RWPE2 (cell line): ENCODE results near the gene DNAJB1.

Source experiments
- ATAC-seq: fragments of 200-7000 bp; cut with Tn5 transposase; 3 replicates; pipeline ENCODE4 v1.9.1; 2021; ENCODE audit warnings: low read depth
- DNase-seq: peaks from one replicate; pipeline ENCODE4 v3.0.0-alpha.2; 2020; ENCODE audit warnings: low spot score
- H3K27ac ChIP-seq: fragments of 450-650 bp; 2 replicates; pipeline ENCODE4 v1.5.1; 2017; ENCODE audit warnings: mild to moderate bottlenecking; ENCODE audit not compliant: poor library complexity, severe bottlenecking
- H3K27me3 ChIP-seq: fragments of 250-450 bp; sonication (Bioruptor Pico); 2 replicates; pipeline ENCODE4 v1.5.1; 2021; ENCODE audit warnings: mild to moderate bottlenecking, moderate library complexity; ENCODE audit not compliant: insufficient read depth, poor library complexity, severe bottlenecking
- H3K36me3 ChIP-seq: fragments of 250-450 bp; sonication (Bioruptor Pico); 2 replicates; pipeline ENCODE4 v1.5.1; 2020; ENCODE audit warnings: low read depth, mild to moderate bottlenecking, moderate library complexity
- H3K4me1 ChIP-seq: fragments of 250-450 bp; sonication (Bioruptor Pico); 2 replicates; pipeline ENCODE4 v1.5.1; 2021; ENCODE audit warnings: mild to moderate bottlenecking, moderate library complexity; ENCODE audit not compliant: insufficient read depth, poor library complexity, severe bottlenecking
- H3K4me3 ChIP-seq: fragments of 250-450 bp; sonication (Bioruptor Pico); 2 replicates; pipeline ENCODE4 v1.5.1; 2021; ENCODE audit warnings: mild to moderate bottlenecking, moderate library complexity; ENCODE audit not compliant: severe bottlenecking
- H3K9me3 ChIP-seq: fragments of 250-450 bp; sonication (Bioruptor Pico); 2 replicates; pipeline ENCODE4 v1.5.1; 2021; ENCODE audit warnings: mild to moderate bottlenecking, moderate library complexity; ENCODE audit not compliant: severe bottlenecking
- TF ChIP-seq, protein P1 (sequence below): fragments of 450-650 bp; IDR thresholded peaks from one replicate; pipeline ENCODE4 v1.5.1; 2017; ENCODE audit warnings: mild to moderate bottlenecking, moderate library complexity; ENCODE audit not compliant: poor library complexity, severe bottlenecking

Gene DNAJB1

DNA sequence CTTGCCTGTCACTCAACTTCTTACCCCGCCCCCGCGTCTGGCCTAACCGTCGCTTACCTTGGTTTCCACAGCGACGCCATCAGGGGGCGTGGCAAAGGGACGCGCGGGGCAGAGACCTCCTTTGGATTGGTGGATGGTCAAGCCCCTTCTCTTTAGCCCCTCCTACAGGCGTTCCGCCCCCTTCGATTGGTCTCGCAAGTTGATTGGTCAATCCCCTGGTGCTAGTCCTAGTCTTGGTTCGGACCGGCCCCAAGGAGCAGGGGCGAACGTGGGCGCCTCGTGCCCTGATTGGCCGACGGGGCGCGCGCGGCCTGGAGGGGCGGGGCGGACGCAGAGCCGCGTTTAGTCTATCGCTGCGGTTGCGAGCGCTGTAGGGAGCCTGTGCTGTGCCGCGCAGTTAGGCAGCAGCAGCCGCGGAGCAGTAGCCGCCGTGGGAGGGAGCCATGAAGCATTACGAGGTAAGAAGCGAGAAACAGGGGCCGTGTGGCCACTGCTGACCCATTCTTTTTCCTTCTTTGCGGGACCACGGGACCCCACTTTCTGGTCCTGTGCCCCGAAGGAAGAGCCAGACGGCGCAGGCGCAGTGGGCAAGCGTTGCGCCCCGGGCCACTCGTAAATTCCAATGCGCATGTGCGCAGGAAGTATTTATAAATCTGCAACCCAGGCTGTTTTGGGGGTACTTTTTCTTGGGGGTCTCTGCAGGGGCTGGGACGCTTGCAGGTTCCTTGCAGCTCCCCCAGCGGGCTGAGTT is 11.2 kb upstream of the DNAJB1 start, which contains the start of gene TECR:
TSS of gene TECR (plus strand) at position 341 of the 751 bp plus-strand sequence. CDS start at position 444, 103 bp downstream.
- peak within 1 kb of the TSS; percentile 98 for H3K27ac ChIP-seq

GRCh38 chr19:14528419-14529253 is 10.4 kb upstream of the DNAJB1 start:
- Histone ChIP-seq H3K4me3 (peak overlapping the region; percentile 60), H3K4me1 (peaks cover 33% of the 10 kb centered on the region), H3K27ac (peak overlapping the region; percentile 98), H3K9me3 (no peaks in the 10 kb centered on the region), H3K27me3 (no peaks in the 10 kb centered on the region), H3K36me3 (peaks cover 9% of the 10 kb centered on the region)
- TF ChIP-seq, protein P1, sequence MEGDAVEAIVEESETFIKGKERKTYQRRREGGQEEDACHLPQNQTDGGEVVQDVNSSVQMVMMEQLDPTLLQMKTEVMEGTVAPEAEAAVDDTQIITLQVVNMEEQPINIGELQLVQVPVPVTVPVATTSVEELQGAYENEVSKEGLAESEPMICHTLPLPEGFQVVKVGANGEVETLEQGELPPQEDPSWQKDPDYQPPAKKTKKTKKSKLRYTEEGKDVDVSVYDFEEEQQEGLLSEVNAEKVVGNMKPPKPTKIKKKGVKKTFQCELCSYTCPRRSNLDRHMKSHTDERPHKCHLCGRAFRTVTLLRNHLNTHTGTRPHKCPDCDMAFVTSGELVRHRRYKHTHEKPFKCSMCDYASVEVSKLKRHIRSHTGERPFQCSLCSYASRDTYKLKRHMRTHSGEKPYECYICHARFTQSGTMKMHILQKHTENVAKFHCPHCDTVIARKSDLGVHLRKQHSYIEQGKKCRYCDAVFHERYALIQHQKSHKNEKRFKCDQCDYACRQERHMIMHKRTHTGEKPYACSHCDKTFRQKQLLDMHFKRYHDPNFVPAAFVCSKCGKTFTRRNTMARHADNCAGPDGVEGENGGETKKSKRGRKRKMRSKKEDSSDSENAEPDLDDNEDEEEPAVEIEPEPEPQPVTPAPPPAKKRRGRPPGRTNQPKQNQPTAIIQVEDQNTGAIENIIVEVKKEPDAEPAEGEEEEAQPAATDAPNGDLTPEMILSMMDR = no peak
- ATAC-seq = no peak
- no peak for DNase-seq

More for the DNA sequence above, 11.2 kb upstream of the DNAJB1 start, which contains the start of gene TECR:
- TF ChIP-seq, protein P1 = no peak
- no peaks in the 10 kb centered on the region for H3K9me3 ChIP-seq
- H3K36me3 ChIP-seq = peaks cover 10% of the 10 kb centered on the region
- no peaks in the 10 kb centered on the region for H3K27me3 ChIP-seq
- ATAC-seq (peak; percentile 89), DNase-seq (peak; percentile 99)
- peaks cover 33% of the 10 kb centered on the region for H3K4me1 ChIP-seq
- H3K4me3 ChIP-seq = peak within 1 kb of the TSS; percentile 60

DNA sequence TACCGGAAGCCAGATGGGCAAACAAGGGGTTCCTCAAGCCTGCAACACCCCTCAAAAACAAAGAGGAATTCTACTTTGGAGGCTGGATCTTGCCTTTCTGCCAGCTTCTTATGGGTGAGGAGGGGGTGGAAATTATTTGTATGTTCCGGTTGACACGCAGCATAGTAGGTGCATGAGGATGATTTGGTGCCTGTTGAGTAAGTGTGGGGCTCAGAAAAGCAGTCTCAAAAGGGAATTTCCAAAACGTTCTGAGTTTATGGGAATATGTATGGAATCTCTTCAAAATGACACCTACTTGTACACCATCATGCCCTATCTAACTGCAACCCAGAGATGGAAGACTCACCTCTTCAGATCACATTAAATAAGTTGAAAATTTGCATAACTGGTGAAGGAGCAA is 8.2 kb upstream of the DNAJB1 start:
- DNase-seq (no peak), ATAC-seq (no peak)
- Histone ChIP-seq H3K4me1 (peaks cover 36% of the 10 kb centered on the region), H3K9me3 (no peaks in the 10 kb centered on the region), H3K27me3 (no peaks in the 10 kb centered on the region), H3K27ac (peak overlapping the region; percentile 98), H3K36me3 (peaks cover 6% of the 10 kb centered on the region), H3K4me3 (no peak overlapping the region)
- TF ChIP-seq, protein P1 = no peak

- Histone ChIP-seq H3K27me3 (no peaks in the 10 kb centered on the region), H3K4me1 (peaks cover 35% of the 10 kb centered on the region), H3K9me3 (no peaks in the 10 kb centered on the region), H3K27ac (peak overlapping the region; percentile 98), H3K36me3 (peaks cover 5% of the 10 kb centered on the region; the same call in 1 of the 2 replicates), H3K4me3 (no peak overlapping the region)
- ATAC-seq (peak; percentile 66), DNase-seq (peak; percentile 96)
- TF ChIP-seq, protein P1 = no peak
These were observed 7.5 kb upstream of the DNAJB1 start for GRCh38 chr19:14525729-14526128.
